ENCODE results near the gene SPOCK1. TPM values are rescaled to one million over a fixed set of nuclear protein-coding genes. Genes with fewer than 3 reads are reported as not detected.

SPOCK1 gene
- total and polyA plus RNA-seq, 9 of the 15 experiments (the other 6 are each of a cell fraction or from before 2014, with no cell fraction given), result 0.01 to 0.35 (median 0.04) TPM; not detected in 6

GRCh38 chr5:137273511-137273910 is 225.6 kb downstream of the SPOCK1 start:
- H4K20me1 ChIP-seq (replicated peaks; ENCODE audit: control insufficient read depth, insufficient read depth, low read length), result no peaks in the 10 kb centered on the region; the same call in 1 of the 2 replicates
- H3K4me1 ChIP-seq (replicated peaks in 1 of 2; ENCODE audit: control insufficient read depth in 2 of 2, insufficient read depth in 2 of 2, low read length in 2 of 2), result no peaks in the 10 kb centered on the region
- no peak overlapping the region for H3K27ac ChIP-seq (ENCODE audit: extremely low read depth, low read depth, low read length)
- no peak overlapping the region for H3K4me3 ChIP-seq
- H3K9me3 ChIP-seq (replicated peaks; ENCODE audit: control insufficient read depth, insufficient read depth, low read depth, low read length), result no peaks in the 10 kb centered on the region
- FAIRE-seq, result no peak
- TF ChIP-seq SMARCA4 (IDR thresholded peaks at IDR 0.05) (no peak), MXD1 (CRISPR knock-in tag; IDR thresholded peaks at IDR 0.05; ENCODE audit: borderline replicate concordance, poor library complexity, severe bottlenecking) (no peak), FOSL1 (tag; conservative IDR thresholded peaks at IDR 0.05) (no peak), SMAD1 (IDR thresholded peaks at IDR 0.05; ENCODE audit: low read depth, low read length, partially characterized antibody) (no peak), CBX8 (IDR thresholded peaks at IDR 0.05; ENCODE audit: borderline replicate concordance, extremely low read depth, low read depth, low read length, poor library complexity, severe bottlenecking) (no peak), CREB1 (IDR thresholded peaks at IDR 0.05) (no peak), CREB1 (CRISPR knock-in tag; IDR thresholded peaks at IDR 0.05) (no peak), MYBL2 (IDR thresholded peaks at IDR 0.05; ENCODE audit: low read depth) (no peak), MYBL2 (CRISPR knock-in tag; IDR thresholded peaks at IDR 0.05; ENCODE audit: borderline replicate concordance) (no peak), HNRNPL (IDR thresholded peaks at IDR 0.05; ENCODE audit: low read depth, low read length) (no peak), NR2C2 (CRISPR knock-in tag; IDR thresholded peaks at IDR 0.05) (no peak), NR2C2 (tag; IDR thresholded peaks at IDR 0.05) (no peak), HDAC8 (tag; IDR thresholded peaks at IDR 0.05) (no peak), ZNF512 (tag; IDR thresholded peaks at IDR 0.05) (no peak), JUNB (CRISPR knock-in tag; conservative IDR thresholded peaks at IDR 0.05) (no peak), RBM14 (IDR thresholded peaks at IDR 0.05; ENCODE audit: borderline replicate concordance, insufficient read depth, low read depth, low read length) (no peak), ZNF431 (CRISPR knock-in tag; IDR thresholded peaks at IDR 0.05) (no peak)
- TF ChIP-seq, protein P1, sequence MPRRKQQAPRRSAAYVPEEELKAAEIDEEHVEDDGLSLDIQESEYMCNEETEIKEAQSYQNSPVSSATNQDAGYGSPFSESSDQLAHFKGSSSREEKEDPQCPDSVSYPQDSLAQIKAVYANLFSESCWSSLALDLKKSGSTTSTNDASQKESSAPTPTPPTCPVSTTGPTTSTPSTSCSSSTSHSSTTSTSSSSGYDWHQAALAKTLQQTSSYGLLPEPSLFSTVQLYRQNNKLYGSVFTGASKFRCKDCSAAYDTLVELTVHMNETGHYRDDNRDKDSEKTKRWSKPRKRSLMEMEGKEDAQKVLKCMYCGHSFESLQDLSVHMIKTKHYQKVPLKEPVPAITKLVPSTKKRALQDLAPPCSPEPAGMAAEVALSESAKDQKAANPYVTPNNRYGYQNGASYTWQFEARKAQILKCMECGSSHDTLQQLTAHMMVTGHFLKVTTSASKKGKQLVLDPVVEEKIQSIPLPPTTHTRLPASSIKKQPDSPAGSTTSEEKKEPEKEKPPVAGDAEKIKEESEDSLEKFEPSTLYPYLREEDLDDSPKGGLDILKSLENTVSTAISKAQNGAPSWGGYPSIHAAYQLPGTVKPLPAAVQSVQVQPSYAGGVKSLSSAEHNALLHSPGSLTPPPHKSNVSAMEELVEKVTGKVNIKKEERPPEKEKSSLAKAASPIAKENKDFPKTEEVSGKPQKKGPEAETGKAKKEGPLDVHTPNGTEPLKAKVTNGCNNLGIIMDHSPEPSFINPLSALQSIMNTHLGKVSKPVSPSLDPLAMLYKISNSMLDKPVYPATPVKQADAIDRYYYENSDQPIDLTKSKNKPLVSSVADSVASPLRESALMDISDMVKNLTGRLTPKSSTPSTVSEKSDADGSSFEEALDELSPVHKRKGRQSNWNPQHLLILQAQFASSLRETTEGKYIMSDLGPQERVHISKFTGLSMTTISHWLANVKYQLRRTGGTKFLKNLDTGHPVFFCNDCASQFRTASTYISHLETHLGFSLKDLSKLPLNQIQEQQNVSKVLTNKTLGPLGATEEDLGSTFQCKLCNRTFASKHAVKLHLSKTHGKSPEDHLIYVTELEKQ (CRISPR knock-in tag; IDR thresholded peaks at IDR 0.05), result no peak
- no TSS peak for BruUV-seq (replicated peaks)
- H3K79me2 ChIP-seq (ENCODE audit: control insufficient read depth, insufficient read depth, low read length), result no peaks in the 10 kb centered on the region
- ATAC-seq, result no peak
- intact Hi-C loops (cut with micrococcal nuclease), result no loop called here
- in situ Hi-C loops (cut with MboI), result no loop called here
- H3K4me2 ChIP-seq (ENCODE audit: insufficient read depth, low read length), result no peak overlapping the region
- ChIA-PET CTCF (ENCODE audit: low intra/inter-chr PET ratio) (no interaction called here), POLR2A (no interaction called here)
- WGBS (ENCODE audit: insufficient coverage, low coverage, missing lambda C conversion rate), result 5% methylated on average over 1 of the region's 1 CpG
- H2AFZ ChIP-seq (ENCODE audit: low read depth, low read length), result no peak overlapping the region
- H3K27me3 ChIP-seq (ENCODE audit: control insufficient read depth in 2 of 2, insufficient read depth in 2 of 2, low read length in 2 of 2), result no peaks in the 10 kb centered on the region
- no peaks in the 10 kb centered on the region for H3K36me3 ChIP-seq (ENCODE audit: control insufficient read depth, insufficient read depth, low read length)
- H3K9me1 ChIP-seq (ENCODE audit: control insufficient read depth, insufficient read depth, low read length), result no peaks in the 10 kb centered on the region
- no peak for DNase-seq (ENCODE audit: extremely low read depth in 1 of 4, low spot score in 3 of 4)
- no peak overlapping the region for H3K9ac ChIP-seq (ENCODE audit: insufficient read depth in 1 of 2, low read depth in 2 of 2, low read length in 2 of 2)
